C4-2B (cell line): Measurements from ENCODE around the gene EID3.
"Not testable (repeated sequence)": the region's sequence is repeated elsewhere in the genome, so short reads cannot be mapped to it uniquely, and the experiment has no call there.

Source experiments
- H3K27ac ChIP-seq: fragments of 450-650 bp; 2 replicates; pipeline ENCODE4 v1.5.1; 2017
- CTCF ChIP-seq: fragments of 450-650 bp; conservative IDR thresholded peaks from 2 replicates; pipeline ENCODE4 v1.5.1; 2017; ENCODE audit warnings: mild to moderate bottlenecking
- ZFX ChIP-seq: fragments of 450-650 bp; IDR thresholded peaks from 2 replicates; pipeline ENCODE4 v1.6.1; 2017

The EID3 gene

DNA sequence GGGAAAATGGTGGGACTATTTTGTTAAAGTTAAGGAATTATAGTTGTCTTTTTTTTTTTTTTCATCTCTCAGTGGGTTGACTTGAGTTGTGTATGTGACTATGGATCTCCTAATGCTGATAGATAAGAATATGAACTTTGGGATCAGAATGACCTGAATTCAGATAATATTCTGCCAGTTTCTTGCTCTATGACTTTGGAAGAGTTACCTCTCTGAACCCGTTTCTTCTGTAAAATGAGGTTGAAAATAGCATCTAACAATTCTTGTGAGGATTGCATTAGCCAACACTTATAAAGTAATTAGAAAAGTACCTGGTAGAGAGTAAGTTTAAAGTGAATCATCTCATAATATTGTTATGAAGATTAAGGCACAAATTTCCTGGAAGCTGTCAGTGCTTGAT lies 18.4 kb downstream of the EID3 start:
- TF ChIP-seq CTCF = no peak
- TF ChIP-seq ZFX = no peak
- no peak overlapping the region for H3K27ac ChIP-seq

- not testable (repeated sequence) for H3K27ac ChIP-seq
Measured at GRCh38 chr12:104322533-104322932, 19.0 kb downstream of the EID3 start.

DNA sequence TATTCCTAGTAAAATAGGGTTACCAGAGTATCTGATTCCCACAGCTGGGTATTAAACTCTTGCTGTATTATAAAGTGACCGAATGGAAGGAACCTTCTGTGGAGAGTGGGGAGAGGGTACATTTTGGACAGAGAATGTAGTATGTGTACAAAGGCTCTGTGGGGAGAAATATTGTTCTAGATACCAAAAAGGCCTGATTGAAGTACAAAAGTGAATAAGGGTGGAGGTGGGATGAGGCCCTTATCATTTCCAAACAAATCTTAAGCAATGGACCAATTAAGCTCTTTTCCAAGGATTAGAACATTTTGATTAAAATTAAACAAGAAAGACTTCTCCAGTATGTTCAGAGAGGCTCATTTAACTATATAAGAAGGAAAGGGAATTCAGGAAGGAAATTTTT lies 20.4 kb downstream of the EID3 start:
- H3K27ac ChIP-seq = no peak overlapping the region
- no peak for TF ChIP-seq ZFX
- TF ChIP-seq CTCF = no peak

GRCh38 chr12:104328278-104328677 lies 24.7 kb downstream of the EID3 start:
- not testable (repeated sequence) for H3K27ac ChIP-seq

GRCh38 chr12:104328790-104329189 lies 25.3 kb downstream of the EID3 start:
- TF ChIP-seq CTCF (no peak), ZFX (no peak)
- no peak overlapping the region for H3K27ac ChIP-seq

DNA sequence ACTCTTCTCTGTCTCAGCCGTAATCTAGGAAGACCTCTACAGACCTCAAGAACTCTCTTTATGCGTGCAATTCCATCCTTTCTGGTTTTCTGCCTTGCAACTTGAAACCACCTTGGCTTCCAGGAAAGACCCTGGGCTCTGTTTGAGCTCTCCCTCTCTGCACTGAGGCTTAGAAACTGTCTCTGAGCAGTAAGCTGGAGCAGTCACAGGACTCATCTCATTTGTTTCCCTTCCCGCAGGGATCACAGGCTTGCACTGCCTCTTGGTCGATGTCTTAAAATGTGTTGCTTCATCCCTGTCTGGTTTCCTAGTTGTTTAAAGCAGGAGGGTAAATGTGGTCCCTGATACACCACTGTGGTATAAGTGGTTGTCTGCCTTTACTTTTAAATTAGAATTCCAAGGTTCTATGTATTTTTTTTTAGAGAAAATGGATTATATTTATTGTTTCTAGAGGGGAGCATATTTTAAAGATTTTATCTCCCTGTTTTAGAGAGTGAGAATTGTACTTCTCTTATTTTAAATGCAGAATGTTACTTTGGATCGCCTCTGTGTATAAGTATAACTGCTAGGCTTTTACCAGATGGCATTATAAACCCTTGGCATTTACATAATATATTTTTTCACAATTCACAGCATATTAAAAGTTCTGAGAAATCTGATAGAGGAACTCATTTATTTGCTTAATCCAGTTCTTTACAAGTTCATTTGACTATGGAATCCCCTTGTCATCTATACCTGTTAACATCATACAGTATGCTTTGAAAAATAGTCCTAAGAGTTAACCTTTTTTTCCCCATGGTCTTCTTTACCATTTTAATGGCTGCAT lies 26.4 kb downstream of the EID3 start:
- H3K27ac ChIP-seq = no peak overlapping the region
- TF ChIP-seq ZFX (no peak), CTCF (no peak)

DNA sequence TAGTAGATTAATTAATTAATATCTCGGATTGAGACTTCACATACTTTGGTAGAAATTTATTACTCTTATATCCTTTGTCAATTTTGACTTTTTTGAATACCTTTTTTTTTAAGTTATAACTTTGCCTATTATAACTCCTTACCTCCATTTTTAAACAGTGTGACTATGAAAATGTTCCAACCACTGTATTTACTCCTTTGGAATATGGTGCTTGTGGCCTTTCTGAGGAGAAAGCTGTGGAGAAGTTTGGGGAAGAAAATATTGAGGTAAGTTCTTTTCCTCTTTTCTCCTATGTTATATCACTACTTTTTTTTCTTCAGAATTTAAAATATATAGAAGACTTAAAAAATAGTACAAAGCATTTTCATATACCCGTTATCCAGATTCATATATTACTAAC lies 27.8 kb downstream of the EID3 start:
- TF ChIP-seq ZFX (no peak), CTCF (no peak)
- H3K27ac ChIP-seq = no peak overlapping the region

- not testable (repeated sequence) for H3K27ac ChIP-seq
Measured at GRCh38 chr12:104332273-104332672, 28.7 kb downstream of the EID3 start.

DNA sequence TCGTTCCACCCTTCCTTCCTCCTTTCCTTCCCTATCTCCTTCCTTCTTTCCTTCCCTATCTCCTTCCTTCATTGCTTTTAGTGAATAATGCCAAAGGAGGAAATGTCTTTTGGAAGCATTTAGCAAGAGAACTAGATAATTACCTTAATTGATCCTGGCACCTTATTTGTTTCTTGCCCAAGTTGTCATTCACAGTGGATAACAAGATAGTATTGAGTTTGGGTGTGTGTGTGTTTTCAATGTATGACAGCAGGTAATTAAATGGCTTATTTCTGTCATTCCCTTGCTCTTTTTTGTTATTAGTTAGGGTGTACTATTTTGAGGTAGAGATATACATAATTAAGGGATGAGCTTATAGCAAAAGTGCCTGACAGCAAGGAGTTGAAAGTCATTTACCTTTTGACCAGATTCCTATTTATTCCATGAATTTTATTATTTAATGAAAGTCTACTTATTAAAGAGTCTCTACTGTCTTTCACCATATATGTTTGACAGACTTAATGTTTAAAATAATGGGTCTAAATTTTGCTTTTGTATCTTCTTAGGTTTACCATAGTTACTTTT lies 30.2 kb downstream of the EID3 start:
- no peak overlapping the region for H3K27ac ChIP-seq
- no peak for TF ChIP-seq CTCF
- TF ChIP-seq ZFX = no peak
